CD14-positive monocyte (primary cell): ENCODE measurements around the gene ZNF808. TPM values are rescaled to one million over a fixed set of nuclear protein-coding genes. Genes with fewer than 3 reads are reported as not detected.
A peak's percentile ranks its signal among the peaks of the same experiment; 100 is the strongest.

Source experiments
- DNase-seq, 3 donors: peaks; one replicate each; pipeline ENCODE4 v3.0.0-alpha.2; 2011 to 2022
- H2AFZ ChIP-seq: 2 replicates; pipeline ENCODE4 v1.6.0; 2012; ENCODE audit warnings: mild to moderate bottlenecking, low read depth, low read length, inconsistent platforms; ENCODE audit not compliant: insufficient read depth, poor library complexity, severe bottlenecking
- H3K27ac ChIP-seq, 2 donors: 1 replicate in 1 of 2; 2 replicates in 1 of 2; pipeline ENCODE4 v1.5.1; 2012 to 2013; ENCODE audit warnings: low read length in 2 of 2, control low read depth in 1 of 2, inconsistent platforms in 1 of 2, low read depth in 1 of 2, mild to moderate bottlenecking in 1 of 2
- H3K27me3 ChIP-seq, 2 donors: one replicate each; pipeline versions ENCODE4 v1.6.0 to v1.6.1; 2011 to 2013; ENCODE audit warnings: low read length in 2 of 2; ENCODE audit not compliant: control insufficient read depth in 2 of 2, insufficient read depth in 2 of 2
- H3K36me3 ChIP-seq, 2 donors: replicated peaks in 1 of 2; 1 replicate in 1 of 2; 2 replicates in 1 of 2; pipeline versions ENCODE4 v1.5.1 to v1.6.1; 2012 to 2013; ENCODE audit warnings: low read length in 2 of 2, control low read depth in 1 of 2, inconsistent platforms in 1 of 2, mild to moderate bottlenecking in 1 of 2; ENCODE audit not compliant: insufficient read depth in 2 of 2, control insufficient read depth in 1 of 2
- H3K4me1 ChIP-seq, 2 donors: 1 replicate in 1 of 2; 2 replicates in 1 of 2; pipeline versions ENCODE4 v1.5.1 to v1.6.1; 2012 to 2013; ENCODE audit warnings: low read length in 2 of 2, control low read depth in 1 of 2, inconsistent platforms in 1 of 2, mild to moderate bottlenecking in 1 of 2, moderate library complexity in 1 of 2; ENCODE audit not compliant: insufficient read depth in 2 of 2, control insufficient read depth in 1 of 2
- H3K4me2 ChIP-seq: replicated peaks from 2 replicates; pipeline ENCODE3; 2012; ENCODE audit warnings: low read length, moderate library complexity, mild to moderate bottlenecking; ENCODE audit not compliant: poor library complexity, severe bottlenecking; ENCODE audit errors: extremely low read depth
- H3K4me3 ChIP-seq, 3 experiments: fragments of 200-600 bp in 1 of 3; sonication (generic) in 1 of 3; replicated peaks in 1 of 3; 1 replicate in 2 of 3; 2 replicates in 1 of 3; pipeline ENCODE4 v1.5.1; 2011 to 2013; ENCODE audit warnings: low read length in 3 of 3, mild to moderate bottlenecking in 3 of 3, control low read depth in 2 of 3, low read depth in 2 of 3, inconsistent platforms in 1 of 3, moderate library complexity in 1 of 3
- H3K79me2 ChIP-seq: 2 replicates; pipeline ENCODE4 v1.6.0; 2012; ENCODE audit warnings: mild to moderate bottlenecking, control low read depth, inconsistent platforms, low read length, moderate library complexity; ENCODE audit not compliant: insufficient read depth
- H3K9ac ChIP-seq: 2 replicates; pipeline ENCODE4 v1.6.0; 2017; ENCODE audit warnings: low read length, mild to moderate bottlenecking; ENCODE audit not compliant: insufficient read depth, poor library complexity, severe bottlenecking
- H3K9me3 ChIP-seq, 2 donors: replicated peaks in 1 of 2; 1 replicate in 1 of 2; 2 replicates in 1 of 2; pipeline versions ENCODE4 v1.5.1 to v1.6.1; 2012 to 2013; ENCODE audit warnings: low read length in 2 of 2, control low read depth in 1 of 2; ENCODE audit not compliant: control insufficient read depth in 1 of 2, insufficient read depth in 1 of 2
- H4K20me1 ChIP-seq: 2 replicates; pipeline ENCODE4 v1.6.0; 2012; ENCODE audit warnings: mild to moderate bottlenecking, low read length, control low read depth, moderate library complexity; ENCODE audit not compliant: insufficient read depth
- H3K27ac Mint-ChIP-seq, 7 donors: one replicate each; pipeline ENCODE4 v1.8.0; 2020; ENCODE audit warnings: mild to moderate bottlenecking in 7 of 7, mixed read lengths in 7 of 7, moderate library complexity in 6 of 7, inconsistent platforms in 2 of 7
- H3K27me3 Mint-ChIP-seq, 3 donors: one replicate each; pipeline ENCODE4 v1.8.0; 2021 to 2022; ENCODE audit warnings: low read depth in 3 of 3, mild to moderate bottlenecking in 3 of 3, mixed read lengths in 3 of 3, moderate library complexity in 3 of 3, inconsistent platforms in 1 of 3
- H3K36me3 Mint-ChIP-seq, 2 donors: one replicate each; pipeline ENCODE4 v1.8.0; 2020; ENCODE audit warnings: mixed read lengths in 2 of 2, inconsistent platforms in 1 of 2, mild to moderate bottlenecking in 1 of 2
- H3K4me1 Mint-ChIP-seq: one replicate; pipeline ENCODE4 v1.8.0; 2020; ENCODE audit warnings: mild to moderate bottlenecking, mixed read lengths
- H3K4me3 Mint-ChIP-seq, 2 donors: one replicate each; pipeline ENCODE4 v1.8.0; 2020; ENCODE audit warnings: mild to moderate bottlenecking in 2 of 2, mixed read lengths in 2 of 2, moderate library complexity in 1 of 2
- H3K9me3 Mint-ChIP-seq, 7 donors: one replicate each; pipeline ENCODE4 v1.8.0; 2020 to 2022; ENCODE audit warnings: mixed read lengths in 7 of 7, mild to moderate bottlenecking in 6 of 7, moderate library complexity in 6 of 7, inconsistent platforms in 2 of 7
- CTCF ChIP-seq: fragments of 200-600 bp; IDR thresholded peaks from one replicate; pipeline ENCODE4 v1.8.0; 2022; ENCODE audit warnings: antibody characterized with exemption, mild to moderate bottlenecking
- WGBS: methylation state at CpG from one replicate; pipeline ENCODE4 v1.1.5; 2013; ENCODE audit warnings: missing lambda C conversion rate; ENCODE audit not compliant: insufficient coverage; 5-methylcytosine and 5-hydroxymethylcytosine counted together
- intact Hi-C, 2 donors: fragments of 100-400 bp; cut with micrococcal nuclease; formaldehyde crosslinking; loops; one replicate each; pipeline versions ENCODE4 v1.15.0 to v1.15.1; 2023
- polyA plus RNA-seq, 3 donors: library from polyadenylated mRNA; depleted of rRNA in 1 of 3; unstranded in 2 of 3; stranded (reverse) in 1 of 3; fragments of 300-500 nt in 2 of 3; fragments of >200 nt in 1 of 3; fragmentation: Illumina TruSeq in 2 of 3; gene quantifications; 1 replicate in 2 of 3; 2 replicates in 1 of 3; pipeline ENCODE4 v1.2.3, GENCODE V29; 2012 to 2021

Gene ZNF808
- polyA plus RNA-seq, 3 donors = 2.6 to 9.2 (median 3.4) TPM

DNA sequence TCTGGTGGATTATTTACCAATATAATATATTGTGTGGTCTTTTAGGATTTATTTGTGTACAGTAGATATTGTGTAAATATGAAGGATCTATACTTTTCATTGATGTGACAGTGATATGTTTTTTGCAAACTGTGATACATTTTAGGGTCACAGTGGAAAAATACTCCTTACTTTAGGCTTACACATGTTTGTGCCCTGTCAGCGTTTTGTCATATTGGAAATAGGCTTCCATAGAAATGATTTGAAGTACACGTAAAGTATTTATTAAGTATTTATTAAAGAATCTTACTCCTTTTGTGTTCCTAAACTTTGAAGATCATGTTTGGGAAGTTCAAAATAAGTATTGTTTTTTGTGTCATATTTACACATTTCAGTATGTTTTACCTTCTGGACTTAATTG, 5.0 kb downstream of the ZNF808 start:
- H3K4me3 ChIP-seq = no peak overlapping the region
- no peak overlapping the region for H3K9ac ChIP-seq
- H3K4me1 Mint-ChIP-seq = peaks cover 59% of the 10 kb centered on the region
- no peak for TF ChIP-seq CTCF
- peaks cover 0 to 6% of the 10 kb centered on the region in 2 donors for H3K36me3 ChIP-seq
- no peaks in the 10 kb centered on the region for H3K27me3 ChIP-seq
- no CpG with 5 or more reads among the region's 2 CpGs for WGBS
- intact Hi-C loops = loop anchor here (5.0 to 10.0 kb wide), 3 partner anchors 200 to 258 kb away; partner anchors contain the start of gene ZNF480 (in 1 of the 2)
- no peak overlapping the region for H3K27ac Mint-ChIP-seq
- DNase-seq = no peak
- H3K9me3 ChIP-seq = peaks cover 0 to 13% of the 10 kb centered on the region in 2 donors
- H3K27ac ChIP-seq = no peak overlapping the region
- no peak overlapping the region for H2AFZ ChIP-seq
- H3K4me1 ChIP-seq = peaks cover 47 to 63% of the 10 kb centered on the region in 2 donors
- peaks cover 7 to 43% (median 18%) of the 10 kb centered on the region in 7 donors for H3K9me3 Mint-ChIP-seq
- peaks cover 22 to 31% of the 10 kb centered on the region in 2 donors for H3K36me3 Mint-ChIP-seq
- H3K4me3 Mint-ChIP-seq = no peak overlapping the region
- no peak overlapping the region for H3K4me2 ChIP-seq
- H3K27me3 Mint-ChIP-seq = peaks cover 0 to 4% (median 4%) of the 10 kb centered on the region in 3 donors
- H4K20me1 ChIP-seq = no peaks in the 10 kb centered on the region
- H3K79me2 ChIP-seq = peaks cover 66% of the 10 kb centered on the region

- peaks cover 16 to 33% of the 10 kb centered on the region in 2 donors for H3K36me3 Mint-ChIP-seq
- peaks cover 13 to 49% (median 26%) of the 10 kb centered on the region in 7 donors for H3K9me3 Mint-ChIP-seq
- intact Hi-C loops = loop anchor here (5.0 to 10.0 kb wide), 3 partner anchors 198 to 259 kb away; partner anchors contain the start of gene ZNF480 (in 1 of the 2)
- H2AFZ ChIP-seq = no peak overlapping the region
- H3K9me3 ChIP-seq = peaks cover 0 to 24% of the 10 kb centered on the region in 2 donors
- peak overlapping the region in 1 of 3 experiments; percentile 80 for H3K4me3 ChIP-seq
- peak overlapping the region; percentile 87 for H3K4me2 ChIP-seq
- H3K9ac ChIP-seq = no peak overlapping the region
- no peaks in the 10 kb centered on the region for H4K20me1 ChIP-seq
- DNase-seq = peak in 2 of 3 donors; percentile 29 to 34
- WGBS = no CpG with 5 or more reads among the region's 5 CpGs
- H3K36me3 ChIP-seq = peaks cover 0 to 6% of the 10 kb centered on the region in 2 donors
- H3K27me3 Mint-ChIP-seq = peaks cover 0 to 6% (median 4%) of the 10 kb centered on the region in 3 donors
- H3K4me1 ChIP-seq = peaks cover 49 to 63% of the 10 kb centered on the region in 2 donors
- H3K27ac ChIP-seq = peak overlapping the region in 1 of 2 donors; percentile 56
- peaks cover 61% of the 10 kb centered on the region for H3K4me1 Mint-ChIP-seq
- TF ChIP-seq CTCF = no peak
- peak overlapping the region in 1 of 2 donors; percentile 47 for H3K4me3 Mint-ChIP-seq
- no peaks in the 10 kb centered on the region for H3K27me3 ChIP-seq
- H3K27ac Mint-ChIP-seq = peak overlapping the region in 6 of 7 donors; percentile 34 to 91 (median 79)
- H3K79me2 ChIP-seq = peaks cover 56% of the 10 kb centered on the region
These were observed 6.4 kb downstream of the ZNF808 start for GRCh38 chr19:52533901-52534300.
